SK-N-SH (cell line): ENCODE measurements around the gene CHMP4A.

Experiments used
- EZH2phosphoT487 ChIP-seq: fragments of 200-600 bp; sonication (generic); IDR thresholded peaks from 2 replicates; pipeline ENCODE4 v1.6.1; 2017; ENCODE audit warnings: low read depth, mixed run types, mild to moderate bottlenecking, antibody characterized with exemption, moderate library complexity, borderline replicate concordance
- GABPA ChIP-seq: IDR thresholded peaks from 2 replicates; pipeline ENCODE4 v1.4.0; 2012; ENCODE audit warnings: low read depth, mild to moderate bottlenecking
- POLR2AphosphoS5 ChIP-seq: IDR thresholded peaks from 2 replicates; pipeline ENCODE4 v1.6.1; 2012; ENCODE audit warnings: low read depth, low read length
- RAD21 ChIP-seq: IDR thresholded peaks from 2 replicates; pipeline ENCODE4 v1.6.1; 2012; ENCODE audit warnings: mild to moderate bottlenecking, low read length
- TF ChIP-seq, protein P1 (sequence below): IDR thresholded peaks from 2 replicates; pipeline ENCODE4 v1.6.1; 2012; ENCODE audit warnings: mild to moderate bottlenecking, low read depth, low read length, moderate library complexity
- TF ChIP-seq, protein P2 (sequence below): fragments of 200-600 bp; sonication (generic); IDR thresholded peaks from 2 replicates; pipeline ENCODE4 v1.6.1; 2017; ENCODE audit warnings: antibody characterized with exemption, mild to moderate bottlenecking, moderate library complexity

DNA sequence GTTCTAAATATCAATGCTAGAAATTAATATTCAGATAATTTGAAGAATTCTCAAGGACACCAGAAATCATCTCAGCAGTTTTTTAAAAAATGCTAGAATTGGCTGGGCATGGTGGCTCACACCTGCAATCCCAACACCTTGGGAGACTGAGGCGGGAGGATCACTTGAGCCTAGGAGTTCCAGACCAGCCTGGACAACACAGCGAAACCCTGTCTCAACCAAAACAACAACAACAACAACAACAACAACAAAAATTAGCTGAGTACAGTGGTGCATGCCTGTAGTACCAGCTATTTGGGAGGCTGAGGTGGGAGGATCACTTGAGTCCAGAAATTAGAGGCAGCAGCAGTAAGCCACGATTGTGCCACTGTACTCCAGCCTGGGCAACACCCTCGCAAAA, 5.8 kb upstream of the CHMP4A start:
- TF ChIP-seq, protein P1, sequence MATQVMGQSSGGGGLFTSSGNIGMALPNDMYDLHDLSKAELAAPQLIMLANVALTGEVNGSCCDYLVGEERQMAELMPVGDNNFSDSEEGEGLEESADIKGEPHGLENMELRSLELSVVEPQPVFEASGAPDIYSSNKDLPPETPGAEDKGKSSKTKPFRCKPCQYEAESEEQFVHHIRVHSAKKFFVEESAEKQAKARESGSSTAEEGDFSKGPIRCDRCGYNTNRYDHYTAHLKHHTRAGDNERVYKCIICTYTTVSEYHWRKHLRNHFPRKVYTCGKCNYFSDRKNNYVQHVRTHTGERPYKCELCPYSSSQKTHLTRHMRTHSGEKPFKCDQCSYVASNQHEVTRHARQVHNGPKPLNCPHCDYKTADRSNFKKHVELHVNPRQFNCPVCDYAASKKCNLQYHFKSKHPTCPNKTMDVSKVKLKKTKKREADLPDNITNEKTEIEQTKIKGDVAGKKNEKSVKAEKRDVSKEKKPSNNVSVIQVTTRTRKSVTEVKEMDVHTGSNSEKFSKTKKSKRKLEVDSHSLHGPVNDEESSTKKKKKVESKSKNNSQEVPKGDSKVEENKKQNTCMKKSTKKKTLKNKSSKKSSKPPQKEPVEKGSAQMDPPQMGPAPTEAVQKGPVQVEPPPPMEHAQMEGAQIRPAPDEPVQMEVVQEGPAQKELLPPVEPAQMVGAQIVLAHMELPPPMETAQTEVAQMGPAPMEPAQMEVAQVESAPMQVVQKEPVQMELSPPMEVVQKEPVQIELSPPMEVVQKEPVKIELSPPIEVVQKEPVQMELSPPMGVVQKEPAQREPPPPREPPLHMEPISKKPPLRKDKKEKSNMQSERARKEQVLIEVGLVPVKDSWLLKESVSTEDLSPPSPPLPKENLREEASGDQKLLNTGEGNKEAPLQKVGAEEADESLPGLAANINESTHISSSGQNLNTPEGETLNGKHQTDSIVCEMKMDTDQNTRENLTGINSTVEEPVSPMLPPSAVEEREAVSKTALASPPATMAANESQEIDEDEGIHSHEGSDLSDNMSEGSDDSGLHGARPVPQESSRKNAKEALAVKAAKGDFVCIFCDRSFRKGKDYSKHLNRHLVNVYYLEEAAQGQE, result no peak
- TF ChIP-seq GABPA, result no peak
- TF ChIP-seq, protein P2, sequence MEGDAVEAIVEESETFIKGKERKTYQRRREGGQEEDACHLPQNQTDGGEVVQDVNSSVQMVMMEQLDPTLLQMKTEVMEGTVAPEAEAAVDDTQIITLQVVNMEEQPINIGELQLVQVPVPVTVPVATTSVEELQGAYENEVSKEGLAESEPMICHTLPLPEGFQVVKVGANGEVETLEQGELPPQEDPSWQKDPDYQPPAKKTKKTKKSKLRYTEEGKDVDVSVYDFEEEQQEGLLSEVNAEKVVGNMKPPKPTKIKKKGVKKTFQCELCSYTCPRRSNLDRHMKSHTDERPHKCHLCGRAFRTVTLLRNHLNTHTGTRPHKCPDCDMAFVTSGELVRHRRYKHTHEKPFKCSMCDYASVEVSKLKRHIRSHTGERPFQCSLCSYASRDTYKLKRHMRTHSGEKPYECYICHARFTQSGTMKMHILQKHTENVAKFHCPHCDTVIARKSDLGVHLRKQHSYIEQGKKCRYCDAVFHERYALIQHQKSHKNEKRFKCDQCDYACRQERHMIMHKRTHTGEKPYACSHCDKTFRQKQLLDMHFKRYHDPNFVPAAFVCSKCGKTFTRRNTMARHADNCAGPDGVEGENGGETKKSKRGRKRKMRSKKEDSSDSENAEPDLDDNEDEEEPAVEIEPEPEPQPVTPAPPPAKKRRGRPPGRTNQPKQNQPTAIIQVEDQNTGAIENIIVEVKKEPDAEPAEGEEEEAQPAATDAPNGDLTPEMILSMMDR, result no peak
- TF ChIP-seq RAD21, result no peak
- no peak for TF ChIP-seq POLR2AphosphoS5
- no peak for TF ChIP-seq EZH2phosphoT487
